BE2C (cell line): Measurements from ENCODE around the gene DPM2. TPM values are rescaled to one million over a fixed set of nuclear protein-coding genes. Genes with fewer than 3 reads are reported as not detected.

ENCODE experiments used
- DNase-seq: peaks from one replicate; pipeline ENCODE4 v3.0.0-alpha.2; 2020
- H3K27me3 ChIP-seq: fragments of 250-450 bp; sonication (Bioruptor Pico); 2 replicates; pipeline ENCODE4 v1.5.1; 2020; ENCODE audit warnings: mild to moderate bottlenecking
- H3K36me3 ChIP-seq: fragments of 250-450 bp; sonication (Bioruptor Pico); 2 replicates; pipeline ENCODE4 v1.5.1; 2020; ENCODE audit warnings: mild to moderate bottlenecking
- H3K4me1 ChIP-seq: fragments of 250-450 bp; sonication (Bioruptor Pico); 2 replicates; pipeline ENCODE4 v1.5.1; 2020
- H3K4me3 ChIP-seq: 2 replicates; pipeline ENCODE4 v1.5.1; 2011; ENCODE audit warnings: low read depth, low read length
- H3K9me3 ChIP-seq: fragments of 250-450 bp; sonication (Bioruptor Pico); 2 replicates; pipeline ENCODE4 v1.5.1; 2020
- CTCF ChIP-seq: IDR thresholded peaks from 2 replicates; pipeline ENCODE4 v1.5.1; 2012; ENCODE audit warnings: mild to moderate bottlenecking, low read depth, low read length
- polyA plus RNA-seq: library from polyadenylated mRNA; unstranded; fragments of >200 nt; gene quantifications from one replicate; pipeline ENCODE4 v1.2.1, GENCODE V29; 2012; ENCODE audit warnings: low read depth, missing spikeins; ENCODE audit not compliant: insufficient read length, insufficient read depth

DPM2 gene
- 137 TPM for polyA plus RNA-seq

DNA sequence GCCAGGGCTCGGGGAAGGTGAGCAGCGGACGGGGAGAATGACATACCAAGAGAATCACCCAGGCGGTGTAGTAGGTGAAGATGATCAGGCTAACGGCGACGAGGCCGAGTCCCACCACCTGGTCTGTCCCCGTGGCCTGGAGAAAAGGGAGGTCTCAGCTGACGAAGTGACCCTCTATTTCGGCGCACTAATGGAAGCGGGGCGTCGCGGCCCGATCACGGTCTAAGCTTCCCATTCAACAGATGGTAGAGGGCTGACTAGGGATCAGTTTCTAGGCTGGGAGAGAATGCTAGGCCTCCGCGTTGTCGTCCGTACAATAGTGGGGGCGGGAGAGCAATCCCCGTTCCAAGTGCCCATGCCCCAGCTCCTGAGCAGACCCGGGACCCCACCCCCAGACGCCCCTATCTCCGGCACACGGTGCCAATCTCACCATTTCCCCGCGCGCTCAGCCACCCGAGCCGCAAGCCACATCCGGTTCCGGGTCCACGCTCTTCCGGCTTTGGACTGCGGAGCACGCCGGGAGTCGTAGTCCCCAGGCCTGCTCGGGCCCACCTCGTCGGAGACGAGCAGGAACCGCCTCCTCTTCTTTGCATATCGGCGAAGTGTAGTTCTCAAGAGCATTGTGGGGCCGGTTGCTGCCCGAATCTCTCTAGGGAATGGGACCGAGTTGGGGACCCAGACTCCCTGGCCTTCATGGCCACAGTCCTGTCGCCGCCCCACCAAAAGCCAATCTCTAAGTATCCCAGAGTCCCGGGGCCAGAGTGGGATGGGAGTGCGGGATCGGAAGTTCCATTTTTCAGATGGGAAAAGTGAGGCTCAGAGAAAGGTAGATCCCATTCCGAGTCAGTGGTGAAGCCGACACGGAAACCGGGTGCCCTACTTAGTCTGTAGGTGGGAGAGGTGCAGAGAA is at the start of gene DPM2:
Gene DPM2, minus strand, starts transcription at position 467 of the 910 bp plus-strand sequence. Its CDS starts 34 bp downstream, at position 433.
- Histone ChIP-seq H3K4me1 (peaks cover 5% of the 10 kb centered on the region), H3K4me3 (peak within 1 kb of the TSS; percentile 77), H3K27me3 (no peaks in the 10 kb centered on the region), H3K36me3 (peaks cover 7% of the 10 kb centered on the region; the same call in 1 of the 2 replicates), H3K9me3 (no peaks in the 10 kb centered on the region)
- TF ChIP-seq CTCF = no peak
- peak; percentile 87 for DNase-seq

- no peak for DNase-seq
- no peak for TF ChIP-seq CTCF
- Histone ChIP-seq H3K36me3 (no peaks in the 10 kb centered on the region), H3K9me3 (no peaks in the 10 kb centered on the region), H3K27me3 (no peaks in the 10 kb centered on the region), H3K4me3 (no peak overlapping the region), H3K4me1 (no peaks in the 10 kb centered on the region)
Observed at GRCh38 chr9:127987103-127987614, 49.5 kb upstream of the DPM2 start.

DNA sequence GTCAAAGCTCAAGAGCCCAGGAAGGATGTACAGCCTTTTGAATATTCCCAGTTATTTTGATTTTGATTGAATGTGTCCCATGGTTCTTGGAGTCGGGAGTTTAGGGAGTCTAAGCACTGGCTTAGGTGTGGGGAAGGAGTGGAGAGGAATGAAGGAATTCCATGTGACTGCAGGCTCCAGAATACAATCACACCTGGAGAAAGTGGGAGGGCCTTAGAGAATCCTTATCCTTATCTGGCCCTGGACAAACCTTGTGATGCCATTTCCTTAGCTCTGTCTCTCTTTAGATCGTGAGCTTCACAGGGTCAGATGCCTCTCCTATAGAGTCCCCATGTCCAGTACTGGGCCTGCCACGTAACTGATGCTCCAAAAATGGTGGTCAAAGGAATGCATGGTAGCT is 47.4 kb upstream of the DPM2 start:
- peaks cover 6% of the 10 kb centered on the region for H3K4me1 ChIP-seq
- no peak overlapping the region for H3K4me3 ChIP-seq
- TF ChIP-seq CTCF = no peak
- no peak for DNase-seq
- no peaks in the 10 kb centered on the region for H3K9me3 ChIP-seq
- no peaks in the 10 kb centered on the region for H3K36me3 ChIP-seq
- H3K27me3 ChIP-seq = no peaks in the 10 kb centered on the region

DNA sequence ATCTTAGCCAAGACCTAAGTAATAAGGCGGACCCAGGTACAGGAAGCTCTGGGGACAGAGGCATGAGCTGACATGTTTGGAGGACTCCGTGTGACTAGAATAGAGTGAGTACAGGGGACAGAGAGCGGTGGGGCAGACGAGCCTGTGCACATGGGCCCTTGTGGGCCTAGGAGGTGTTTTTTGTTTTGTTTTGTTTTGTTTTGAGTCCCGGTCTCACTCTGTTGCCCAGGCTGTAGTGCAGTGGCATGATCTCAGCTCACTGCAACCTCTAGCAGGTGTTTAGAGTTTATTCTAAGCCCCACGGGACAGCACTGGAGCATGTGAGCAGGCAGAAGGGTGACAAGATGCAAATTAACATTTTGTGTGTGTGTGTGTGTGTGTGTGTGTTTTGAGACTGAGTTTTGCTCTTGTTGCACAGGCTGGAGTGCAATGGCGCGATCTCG is 46.2 kb upstream of the DPM2 start:
- Histone ChIP-seq H3K4me3 (no peak overlapping the region), H3K36me3 (no peaks in the 10 kb centered on the region), H3K9me3 (no peaks in the 10 kb centered on the region), H3K4me1 (peaks cover 6% of the 10 kb centered on the region), H3K27me3 (no peaks in the 10 kb centered on the region)
- DNase-seq = no peak
- TF ChIP-seq CTCF = no peak

- Histone ChIP-seq H3K9me3 (no peaks in the 10 kb centered on the region), H3K27me3 (no peaks in the 10 kb centered on the region), H3K36me3 (no peaks in the 10 kb centered on the region), H3K4me1 (peaks cover 9% of the 10 kb centered on the region), H3K4me3 (no peak overlapping the region)
- TF ChIP-seq CTCF = no peak
- no peak for DNase-seq
Observed at GRCh38 chr9:127982912-127983311, 45.3 kb upstream of the DPM2 start.

- no peaks in the 10 kb centered on the region for H3K27me3 ChIP-seq
- no peaks in the 10 kb centered on the region for H3K36me3 ChIP-seq
- H3K4me3 ChIP-seq = peak overlapping the region; percentile 62
- TF ChIP-seq CTCF = no peak
- DNase-seq = no peak
- H3K4me1 ChIP-seq = peaks cover 12% of the 10 kb centered on the region
- no peaks in the 10 kb centered on the region for H3K9me3 ChIP-seq
Observed at GRCh38 chr9:127981559-127982121, 44.0 kb upstream of the DPM2 start.
